Subcutaneous abdominal adipose tissue (tissue), 5 donors: Measurements from ENCODE around the gene BNC2.

ENCODE experiments used
- H3K27ac ChIP-seq: one replicate; pipeline ENCODE4 v1.7.0; 2013; ENCODE audit warnings: low read depth, mild to moderate bottlenecking, inconsistent platforms, low read length, moderate library complexity
- H3K27me3 ChIP-seq, 5 donors: one replicate each; pipeline ENCODE4 v1.7.0; 2013; ENCODE audit warnings: low read length in 5 of 5, inconsistent platforms in 1 of 5; ENCODE audit not compliant: control insufficient read depth in 5 of 5, insufficient read depth in 4 of 5
- H3K36me3 ChIP-seq, 5 donors: one replicate each; pipeline ENCODE4 v1.7.0; 2013; ENCODE audit warnings: low read length in 5 of 5; ENCODE audit not compliant: control insufficient read depth in 5 of 5, insufficient read depth in 5 of 5
- H3K4me1 ChIP-seq, 5 donors: one replicate each; pipeline ENCODE4 v1.7.0; 2013; ENCODE audit warnings: low read length in 5 of 5, mild to moderate bottlenecking in 3 of 5, moderate library complexity in 1 of 5; ENCODE audit not compliant: control insufficient read depth in 5 of 5, insufficient read depth in 5 of 5
- H3K4me3 ChIP-seq, 5 donors: one replicate each; pipeline ENCODE4 v1.7.0; 2013; ENCODE audit warnings: low read length in 5 of 5, low read depth in 1 of 5
- H3K9ac ChIP-seq, 5 donors: one replicate each; pipeline ENCODE4 v1.7.0; 2013; ENCODE audit warnings: low read length in 5 of 5, mild to moderate bottlenecking in 4 of 5, moderate library complexity in 3 of 5
- H3K9me3 ChIP-seq, 5 donors: one replicate each; pipeline ENCODE4 v1.7.0; 2013; ENCODE audit warnings: low read length in 5 of 5; ENCODE audit not compliant: control insufficient read depth in 5 of 5
- donor health status: healthy.
- donor health status: healthy.
- donor health status: healthy.
- donor health status: healthy.
- donor health status: healthy.

The BNC2 gene

DNA sequence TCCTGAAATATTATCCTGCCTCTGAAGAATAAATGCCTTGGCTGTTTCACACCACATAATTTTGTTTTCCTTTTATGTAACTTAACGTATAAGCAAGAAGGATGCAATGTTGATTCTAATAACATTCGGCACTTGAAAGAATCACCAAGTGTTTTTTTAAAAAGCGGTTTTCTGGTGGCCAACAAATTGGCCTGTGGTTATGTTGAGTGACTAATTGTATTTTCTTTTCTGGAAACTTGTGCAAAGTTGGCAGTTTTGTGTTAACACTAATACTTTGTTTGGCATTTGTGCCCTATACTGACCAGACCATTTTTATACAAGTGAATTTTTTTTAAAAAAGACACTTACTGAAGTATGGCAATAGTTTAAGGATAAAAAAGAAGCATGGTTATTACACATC lies 452.7 kb downstream of the BNC2 start:
- peak overlapping the region; percentile 35 for H3K27ac ChIP-seq
- H3K27me3 ChIP-seq: no peaks in the 10 kb centered on the region
- peak overlapping the region in 1 of 5 donors; percentile 9 for H3K9ac ChIP-seq
- peaks cover 0 to 7% (median 4%) of the 10 kb centered on the region in 5 donors for H3K36me3 ChIP-seq
- peaks cover 0 to 26% (median 9%) of the 10 kb centered on the region in 5 donors for H3K4me1 ChIP-seq
- H3K4me3 ChIP-seq: no peak overlapping the region
- H3K9me3 ChIP-seq: no peaks in the 10 kb centered on the region

DNA sequence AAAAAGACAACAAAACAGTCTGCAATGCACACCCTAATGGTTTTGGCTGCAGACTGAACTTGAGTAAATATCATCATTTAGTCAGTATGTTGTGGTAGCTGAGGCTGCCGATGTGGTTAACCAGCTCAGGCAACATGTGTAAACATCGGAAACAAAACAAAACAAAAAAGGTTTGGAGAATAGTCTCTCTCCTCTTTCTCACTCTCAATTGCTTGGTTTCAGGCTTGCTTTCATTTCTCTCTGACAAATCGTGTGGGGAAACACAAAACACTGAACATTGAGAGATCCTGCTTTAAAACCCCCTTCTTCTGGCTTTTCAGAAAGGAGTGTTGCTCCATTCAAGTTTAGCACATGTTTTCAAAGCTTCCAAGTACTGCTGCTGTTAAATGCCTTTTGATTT lies 453.3 kb downstream of the BNC2 start:
- H3K36me3 ChIP-seq: peaks cover 0 to 7% (median 4%) of the 10 kb centered on the region in 5 donors
- peaks cover 0 to 26% (median 9%) of the 10 kb centered on the region in 5 donors for H3K4me1 ChIP-seq
- H3K27me3 ChIP-seq: no peaks in the 10 kb centered on the region
- H3K9me3 ChIP-seq: no peaks in the 10 kb centered on the region
- H3K9ac ChIP-seq: peak overlapping the region in 2 of 5 donors; percentile 9 to 11
- H3K27ac ChIP-seq: peak overlapping the region; percentile 35
- H3K4me3 ChIP-seq: peak overlapping the region in 1 of 5 donors; percentile 41

DNA sequence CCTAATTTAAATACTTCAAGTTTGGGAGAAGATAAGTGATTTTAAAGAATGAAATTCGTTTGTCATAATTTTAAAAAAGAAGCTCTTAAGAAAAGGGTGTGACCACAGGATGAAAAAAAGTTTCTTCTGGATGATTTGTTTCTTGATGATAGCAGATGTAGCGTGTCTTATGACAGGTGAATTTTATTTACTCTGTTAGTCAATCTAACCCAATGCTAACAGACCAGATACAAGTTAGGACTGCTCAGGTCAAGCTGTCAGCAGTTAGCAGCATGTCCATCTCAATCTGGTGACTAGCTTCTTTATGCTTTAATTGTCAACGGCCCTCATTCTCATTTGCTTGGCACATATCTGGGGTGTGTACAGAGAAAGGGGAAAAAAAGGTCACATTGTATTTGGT lies 456.0 kb downstream of the BNC2 start:
- Histone ChIP-seq H3K4me3 (no peak overlapping the region), H3K27me3 (no peaks in the 10 kb centered on the region), H3K27ac (no peak overlapping the region), H3K9ac (no peak overlapping the region), H3K9me3 (no peaks in the 10 kb centered on the region), H3K36me3 (peaks cover 0 to 7% (median 4%) of the 10 kb centered on the region in 5 donors), H3K4me1 (peaks cover 0 to 26% (median 9%) of the 10 kb centered on the region in 5 donors)

DNA sequence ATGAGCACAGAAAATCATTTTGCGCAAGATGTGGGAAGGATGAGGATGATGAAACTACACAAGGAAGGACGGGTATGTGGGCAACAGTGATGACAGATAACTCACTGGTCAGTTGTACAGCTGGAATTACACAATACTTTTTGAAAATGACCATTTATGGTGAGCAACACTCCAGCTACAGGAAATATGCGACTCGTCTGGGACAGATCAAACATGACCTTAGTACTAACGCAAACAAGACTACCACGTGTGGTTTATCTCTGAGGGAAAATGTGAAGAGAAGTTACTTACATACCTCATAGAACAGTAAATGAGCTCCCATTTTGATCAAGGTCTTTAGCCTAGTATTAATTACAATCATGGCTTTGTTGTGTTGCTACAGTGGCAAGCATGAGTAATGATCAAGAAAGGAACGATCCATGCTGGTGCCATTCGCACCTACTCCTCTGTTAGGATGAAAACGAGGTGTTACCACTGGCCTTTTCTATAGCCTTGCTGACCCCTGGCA lies 456.9 kb downstream of the BNC2 start:
- no peaks in the 10 kb centered on the region for H3K27me3 ChIP-seq
- H3K9ac ChIP-seq: peak overlapping the region in 1 of 5 donors; percentile 36
- peak overlapping the region in 1 of 5 donors; percentile 13 for H3K4me3 ChIP-seq
- H3K36me3 ChIP-seq: no peaks in the 10 kb centered on the region
- no peaks in the 10 kb centered on the region for H3K9me3 ChIP-seq
- H3K4me1 ChIP-seq: peaks cover 0 to 26% (median 9%) of the 10 kb centered on the region in 5 donors
- H3K27ac ChIP-seq: peak overlapping the region; percentile 28

DNA sequence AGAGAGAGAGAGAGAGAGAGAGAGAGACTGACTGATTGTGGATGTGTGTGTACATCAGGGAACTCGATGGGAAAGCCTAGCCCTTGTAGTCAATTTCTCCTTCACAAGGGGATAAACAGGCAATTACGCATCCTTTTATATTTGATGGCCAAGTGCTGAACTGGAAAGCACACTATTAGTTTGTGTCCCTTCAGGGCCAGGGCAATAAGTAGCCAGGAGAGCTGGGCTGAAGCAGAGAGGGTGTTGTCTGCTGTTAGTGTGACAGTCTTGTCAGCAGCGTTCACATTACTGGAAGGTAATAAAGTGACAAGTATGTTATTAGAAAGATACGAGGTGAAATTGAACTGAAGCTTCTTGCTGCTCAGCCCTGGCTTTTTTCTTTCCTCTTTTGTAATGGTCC lies 457.7 kb downstream of the BNC2 start:
- Histone ChIP-seq H3K4me3 (no peak overlapping the region), H3K27me3 (no peaks in the 10 kb centered on the region), H3K36me3 (no peaks in the 10 kb centered on the region), H3K9me3 (no peaks in the 10 kb centered on the region), H3K27ac (no peak overlapping the region), H3K9ac (no peak overlapping the region), H3K4me1 (peaks cover 0 to 26% (median 9%) of the 10 kb centered on the region in 5 donors)

DNA sequence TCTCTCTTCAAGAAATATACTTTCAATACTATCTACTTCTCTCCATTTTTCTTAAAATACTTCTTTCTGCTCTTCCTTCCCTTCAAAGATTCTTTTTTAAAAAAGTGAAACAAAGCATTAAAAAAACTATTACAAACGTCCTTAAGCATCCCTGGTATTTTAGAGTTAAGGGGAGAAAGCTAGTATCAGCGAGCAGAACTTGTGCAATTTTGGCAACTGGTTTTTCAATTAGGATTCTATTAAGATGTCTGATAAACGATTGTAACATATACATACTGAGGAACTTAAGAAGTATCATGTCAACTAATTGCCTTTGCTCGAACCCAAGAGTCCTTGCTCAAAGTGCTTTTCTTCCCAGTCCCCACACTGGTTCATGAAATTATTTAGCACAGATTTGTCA lies 459.2 kb downstream of the BNC2 start:
- no peak overlapping the region for H3K9ac ChIP-seq
- no peak overlapping the region for H3K27ac ChIP-seq
- no peaks in the 10 kb centered on the region for H3K9me3 ChIP-seq
- peaks cover 0 to 14% (median 7%) of the 10 kb centered on the region in 5 donors for H3K4me1 ChIP-seq
- H3K36me3 ChIP-seq: no peaks in the 10 kb centered on the region
- no peaks in the 10 kb centered on the region for H3K27me3 ChIP-seq
- H3K4me3 ChIP-seq: no peak overlapping the region

DNA sequence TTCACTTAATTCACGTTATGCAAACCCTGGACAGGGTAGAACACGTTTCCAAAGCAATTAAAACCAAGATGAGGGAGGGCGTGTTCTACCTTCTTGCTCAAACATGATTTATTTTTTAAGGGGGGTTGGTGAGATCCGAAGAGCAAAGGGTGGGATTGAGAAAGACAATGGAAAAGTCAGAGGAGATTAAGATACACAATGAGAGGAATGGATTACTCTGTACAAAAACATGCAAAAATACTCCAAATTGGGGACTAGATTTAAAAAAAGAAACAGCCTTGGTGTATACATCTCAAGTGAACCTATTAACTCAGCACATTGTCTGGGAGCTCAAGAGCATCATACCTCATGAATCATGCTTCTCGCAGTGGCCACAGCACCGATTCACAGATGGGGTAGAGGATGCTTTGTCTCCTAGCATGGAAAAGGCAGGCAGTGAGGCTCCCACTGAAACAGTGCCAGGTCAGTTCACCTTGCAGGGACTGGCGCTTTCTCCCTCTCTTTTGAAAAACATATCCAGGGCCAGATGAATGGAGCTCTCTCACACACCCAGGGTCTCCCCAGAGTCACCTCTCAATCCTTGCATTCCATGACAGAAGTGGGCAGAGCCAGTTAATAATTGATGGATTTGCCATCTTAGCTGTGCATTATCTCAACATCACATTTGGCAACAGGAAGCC lies 459.7 kb downstream of the BNC2 start:
- H3K36me3 ChIP-seq: no peaks in the 10 kb centered on the region
- no peak overlapping the region for H3K4me3 ChIP-seq
- no peaks in the 10 kb centered on the region for H3K9me3 ChIP-seq
- H3K4me1 ChIP-seq: peaks cover 0 to 14% (median 7%) of the 10 kb centered on the region in 5 donors
- no peaks in the 10 kb centered on the region for H3K27me3 ChIP-seq
- H3K9ac ChIP-seq: no peak overlapping the region
- H3K27ac ChIP-seq: no peak overlapping the region

DNA sequence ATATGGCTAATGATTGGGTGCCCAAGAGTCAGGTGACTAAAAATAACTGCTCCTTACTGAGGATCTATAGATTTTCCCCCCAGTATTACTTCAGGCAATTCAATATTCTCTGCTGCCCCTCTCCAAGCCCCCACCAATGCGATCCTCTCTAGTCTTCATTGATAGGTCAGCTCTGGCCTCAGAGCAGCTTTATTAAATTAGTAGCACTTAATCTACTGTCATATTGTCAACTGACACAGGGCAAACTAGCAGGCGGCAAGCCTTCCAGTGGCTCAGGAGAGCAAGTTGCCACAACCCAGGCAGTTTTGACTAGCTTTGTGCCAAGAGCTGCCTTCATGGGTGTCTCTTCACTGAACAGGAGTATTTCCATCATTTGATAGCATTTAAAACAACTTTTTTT lies 462.9 kb downstream of the BNC2 start:
- no peaks in the 10 kb centered on the region for H3K9me3 ChIP-seq
- H3K4me1 ChIP-seq: no peaks in the 10 kb centered on the region
- H3K27ac ChIP-seq: no peak overlapping the region
- no peaks in the 10 kb centered on the region for H3K36me3 ChIP-seq
- no peak overlapping the region for H3K9ac ChIP-seq
- no peaks in the 10 kb centered on the region for H3K27me3 ChIP-seq
- H3K4me3 ChIP-seq: no peak overlapping the region

DNA sequence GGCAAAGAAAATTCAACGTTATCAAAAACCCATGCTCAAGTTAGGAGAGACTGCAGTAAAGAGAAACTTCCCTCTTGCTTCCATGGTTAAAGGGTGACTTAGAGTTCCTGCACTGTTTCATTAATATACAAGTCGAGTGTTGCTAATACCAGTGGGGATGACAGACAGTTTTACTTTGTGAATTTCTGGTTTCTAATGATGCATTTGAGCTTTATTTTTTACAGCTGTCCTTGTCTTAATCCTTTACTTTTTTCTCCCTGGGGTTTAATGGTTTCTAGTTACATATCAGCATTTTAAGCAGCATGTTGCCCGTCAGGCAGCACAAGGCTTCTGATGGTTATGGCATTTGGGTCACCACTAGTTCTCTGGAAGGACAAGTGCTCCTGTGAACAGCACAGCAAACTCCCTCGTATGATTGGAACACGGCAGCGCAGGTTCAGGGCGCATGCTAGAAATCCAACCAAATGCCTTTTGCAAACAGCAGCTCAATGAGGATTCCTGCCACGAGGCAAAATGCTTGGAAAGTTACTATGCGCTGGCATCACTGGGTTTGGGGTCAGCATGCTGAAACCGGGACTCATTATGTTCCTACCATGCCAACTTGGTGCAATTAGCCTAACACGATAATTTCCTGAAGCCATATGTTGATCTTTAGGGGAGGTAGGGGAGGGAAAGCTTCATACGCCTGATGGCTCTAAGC lies 463.8 kb downstream of the BNC2 start:
- Histone ChIP-seq H3K27me3 (no peaks in the 10 kb centered on the region), H3K27ac (no peak overlapping the region), H3K36me3 (no peaks in the 10 kb centered on the region), H3K9ac (no peak overlapping the region), H3K9me3 (no peaks in the 10 kb centered on the region), H3K4me1 (no peaks in the 10 kb centered on the region), H3K4me3 (no peak overlapping the region)

DNA sequence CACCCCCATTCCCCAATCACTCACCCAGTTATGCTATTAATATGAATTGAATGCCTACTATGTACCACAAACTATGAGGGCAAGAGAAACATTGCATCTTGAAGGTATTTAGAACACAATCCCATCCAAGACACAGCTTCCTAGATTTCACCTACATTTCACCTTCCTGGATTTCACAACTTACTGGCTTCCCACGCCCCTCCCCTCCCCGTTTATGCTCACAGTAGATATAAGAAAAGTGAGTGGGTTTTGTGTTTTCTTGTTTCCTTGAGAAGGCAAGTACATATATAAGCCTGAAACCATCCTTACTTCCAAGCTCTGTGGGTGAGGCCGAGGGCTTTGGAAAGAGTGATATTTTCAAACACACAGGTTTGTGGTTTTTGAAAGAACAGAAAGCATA lies 465.0 kb downstream of the BNC2 start:
- Histone ChIP-seq H3K36me3 (no peaks in the 10 kb centered on the region), H3K9ac (no peak overlapping the region), H3K27me3 (no peaks in the 10 kb centered on the region), H3K4me3 (no peak overlapping the region), H3K4me1 (peaks cover 0 to 2% (median 0%) of the 10 kb centered on the region in 5 donors), H3K9me3 (no peaks in the 10 kb centered on the region), H3K27ac (no peak overlapping the region)
